ENCODE results near the gene RAD51B.

The RAD51B gene

GRCh38 chr14:67919259-67920032, 99.9 kb downstream of the RAD51B start:
- no peak overlapping the region for H3K4me3 ChIP-seq (ENCODE audit: severe bottlenecking)
- H3K27me3 ChIP-seq (ENCODE audit: insufficient read depth, poor library complexity, severe bottlenecking) = no peaks in the 10 kb centered on the region
- DNase-seq (ENCODE audit: low spot score) = no peak
- H3K4me1 ChIP-seq (ENCODE audit: insufficient read depth, poor library complexity, severe bottlenecking) = no peaks in the 10 kb centered on the region
- H3K27ac ChIP-seq (ENCODE audit: poor library complexity, severe bottlenecking) = no peak overlapping the region
- no peak for ATAC-seq (ENCODE audit: low read depth)
- no peaks in the 10 kb centered on the region for H3K9me3 ChIP-seq (ENCODE audit: severe bottlenecking)
- TF ChIP-seq CTCF (IDR thresholded peaks at IDR 0.05; ENCODE audit: poor library complexity, severe bottlenecking) = no peak
- no peaks in the 10 kb centered on the region for H3K36me3 ChIP-seq (ENCODE audit: low read depth)

GRCh38 chr14:67926821-67927220, 107.2 kb downstream of the RAD51B start:
- Histone ChIP-seq H3K27ac (ENCODE audit: poor library complexity, severe bottlenecking) (no peak overlapping the region), H3K4me1 (ENCODE audit: insufficient read depth, poor library complexity, severe bottlenecking) (no peaks in the 10 kb centered on the region), H3K27me3 (ENCODE audit: insufficient read depth, poor library complexity, severe bottlenecking) (no peaks in the 10 kb centered on the region), H3K9me3 (ENCODE audit: severe bottlenecking) (peaks cover 4% of the 10 kb centered on the region), H3K4me3 (ENCODE audit: severe bottlenecking) (no peak overlapping the region), H3K36me3 (ENCODE audit: low read depth) (no peaks in the 10 kb centered on the region)
- TF ChIP-seq CTCF (IDR thresholded peaks at IDR 0.05; ENCODE audit: poor library complexity, severe bottlenecking) = no peak
- ATAC-seq (ENCODE audit: low read depth) (no peak), DNase-seq (ENCODE audit: low spot score) (no peak)

GRCh38 chr14:67927244-67927643, 107.7 kb downstream of the RAD51B start:
- Histone ChIP-seq H3K36me3 (ENCODE audit: low read depth) (no peaks in the 10 kb centered on the region), H3K27ac (ENCODE audit: poor library complexity, severe bottlenecking) (no peak overlapping the region), H3K4me3 (ENCODE audit: severe bottlenecking) (no peak overlapping the region), H3K4me1 (ENCODE audit: insufficient read depth, poor library complexity, severe bottlenecking) (no peaks in the 10 kb centered on the region), H3K9me3 (ENCODE audit: severe bottlenecking) (peaks cover 4% of the 10 kb centered on the region), H3K27me3 (ENCODE audit: insufficient read depth, poor library complexity, severe bottlenecking) (no peaks in the 10 kb centered on the region)
- no peak for TF ChIP-seq CTCF (IDR thresholded peaks at IDR 0.05; ENCODE audit: poor library complexity, severe bottlenecking)
- ATAC-seq (ENCODE audit: low read depth) (no peak), DNase-seq (ENCODE audit: low spot score) (no peak)

- H3K27ac ChIP-seq (ENCODE audit: poor library complexity, severe bottlenecking) = no peak overlapping the region
- H3K4me3 ChIP-seq (ENCODE audit: severe bottlenecking) = no peak overlapping the region
- peaks cover 4% of the 10 kb centered on the region for H3K9me3 ChIP-seq (ENCODE audit: severe bottlenecking)
- DNase-seq (ENCODE audit: low spot score) = no peak
- no peak for TF ChIP-seq CTCF (IDR thresholded peaks at IDR 0.05; ENCODE audit: poor library complexity, severe bottlenecking)
- no peaks in the 10 kb centered on the region for H3K36me3 ChIP-seq (ENCODE audit: low read depth)
- no peaks in the 10 kb centered on the region for H3K27me3 ChIP-seq (ENCODE audit: insufficient read depth, poor library complexity, severe bottlenecking)
- H3K4me1 ChIP-seq (ENCODE audit: insufficient read depth, poor library complexity, severe bottlenecking) = no peaks in the 10 kb centered on the region
- no peak for ATAC-seq (ENCODE audit: low read depth)
These were observed 108.8 kb downstream of the RAD51B start for GRCh38 chr14:67928375-67928774.

GRCh38 chr14:67932708-67933246, 113.2 kb downstream of the RAD51B start:
- H3K27ac ChIP-seq (ENCODE audit: poor library complexity, severe bottlenecking) = no peak overlapping the region
- ATAC-seq (ENCODE audit: low read depth) = no peak

More at GRCh38 chr14:67932708-67933246, 113.2 kb downstream of the RAD51B start:
- no peak for DNase-seq (ENCODE audit: low spot score)
- Histone ChIP-seq H3K4me3 (ENCODE audit: severe bottlenecking) (no peak overlapping the region), H3K27me3 (ENCODE audit: insufficient read depth, poor library complexity, severe bottlenecking) (no peaks in the 10 kb centered on the region), H3K4me1 (ENCODE audit: insufficient read depth, poor library complexity, severe bottlenecking) (peaks cover 14% of the 10 kb centered on the region), H3K36me3 (ENCODE audit: low read depth) (no peaks in the 10 kb centered on the region), H3K9me3 (ENCODE audit: severe bottlenecking) (peaks cover 4% of the 10 kb centered on the region)
- TF ChIP-seq CTCF (IDR thresholded peaks at IDR 0.05; ENCODE audit: poor library complexity, severe bottlenecking) = no peak

Measured in RWPE2 (cell line).